Measurements from ENCODE around the gene UBA3.

Gene UBA3

DNA sequence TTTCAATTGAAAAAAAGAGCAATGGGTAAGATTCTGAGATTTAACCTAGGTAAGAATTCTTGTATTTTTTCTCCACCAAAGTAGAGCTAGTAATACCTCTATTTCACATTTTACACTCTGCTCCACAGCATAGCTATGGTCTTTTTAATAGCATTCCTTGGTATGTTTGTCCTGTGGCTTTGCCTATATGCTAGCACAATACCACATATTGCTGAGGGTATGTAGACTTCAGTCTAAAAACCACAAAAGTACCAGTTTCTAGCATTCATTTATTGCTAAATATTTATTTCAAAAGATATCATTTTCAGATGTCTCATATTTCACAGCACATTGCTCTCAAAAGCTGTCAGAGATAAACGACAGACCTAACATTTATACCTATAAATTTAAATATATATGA is 48.5 kb downstream of the UBA3 start:
- H3K4me3 ChIP-seq (ENCODE audit: low read length): no peak overlapping the region
- no peak for DNase-seq (ENCODE audit: low read depth)
- TF ChIP-seq, protein P1, sequence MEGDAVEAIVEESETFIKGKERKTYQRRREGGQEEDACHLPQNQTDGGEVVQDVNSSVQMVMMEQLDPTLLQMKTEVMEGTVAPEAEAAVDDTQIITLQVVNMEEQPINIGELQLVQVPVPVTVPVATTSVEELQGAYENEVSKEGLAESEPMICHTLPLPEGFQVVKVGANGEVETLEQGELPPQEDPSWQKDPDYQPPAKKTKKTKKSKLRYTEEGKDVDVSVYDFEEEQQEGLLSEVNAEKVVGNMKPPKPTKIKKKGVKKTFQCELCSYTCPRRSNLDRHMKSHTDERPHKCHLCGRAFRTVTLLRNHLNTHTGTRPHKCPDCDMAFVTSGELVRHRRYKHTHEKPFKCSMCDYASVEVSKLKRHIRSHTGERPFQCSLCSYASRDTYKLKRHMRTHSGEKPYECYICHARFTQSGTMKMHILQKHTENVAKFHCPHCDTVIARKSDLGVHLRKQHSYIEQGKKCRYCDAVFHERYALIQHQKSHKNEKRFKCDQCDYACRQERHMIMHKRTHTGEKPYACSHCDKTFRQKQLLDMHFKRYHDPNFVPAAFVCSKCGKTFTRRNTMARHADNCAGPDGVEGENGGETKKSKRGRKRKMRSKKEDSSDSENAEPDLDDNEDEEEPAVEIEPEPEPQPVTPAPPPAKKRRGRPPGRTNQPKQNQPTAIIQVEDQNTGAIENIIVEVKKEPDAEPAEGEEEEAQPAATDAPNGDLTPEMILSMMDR (conservative IDR thresholded peaks at IDR 0.05; ENCODE audit: low read depth, low read length): no peak

DNA sequence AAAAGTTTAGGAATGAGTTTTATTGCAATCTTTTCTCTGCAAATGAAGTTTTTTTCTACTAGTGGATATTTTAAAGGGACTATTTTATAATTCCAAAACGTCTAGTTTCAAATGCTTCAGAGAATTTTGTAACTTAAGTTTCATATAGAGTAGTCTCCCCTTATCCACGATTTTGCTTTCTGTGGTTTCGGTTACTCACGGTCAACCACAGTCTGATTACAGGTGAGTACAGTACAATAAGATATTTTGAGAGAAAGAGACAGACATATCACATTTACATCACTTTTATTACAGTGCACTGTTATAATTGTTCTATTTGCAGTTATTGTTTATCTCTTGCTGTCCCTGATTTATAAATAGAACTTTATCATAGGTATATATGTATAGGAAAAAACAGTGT is 59.3 kb downstream of the UBA3 start:
- DNase-seq (ENCODE audit: low read depth): no peak
- no peak overlapping the region for H3K4me3 ChIP-seq (ENCODE audit: low read length)
- TF ChIP-seq, protein P1 (conservative IDR thresholded peaks at IDR 0.05; ENCODE audit: low read depth, low read length): no peak

DNA sequence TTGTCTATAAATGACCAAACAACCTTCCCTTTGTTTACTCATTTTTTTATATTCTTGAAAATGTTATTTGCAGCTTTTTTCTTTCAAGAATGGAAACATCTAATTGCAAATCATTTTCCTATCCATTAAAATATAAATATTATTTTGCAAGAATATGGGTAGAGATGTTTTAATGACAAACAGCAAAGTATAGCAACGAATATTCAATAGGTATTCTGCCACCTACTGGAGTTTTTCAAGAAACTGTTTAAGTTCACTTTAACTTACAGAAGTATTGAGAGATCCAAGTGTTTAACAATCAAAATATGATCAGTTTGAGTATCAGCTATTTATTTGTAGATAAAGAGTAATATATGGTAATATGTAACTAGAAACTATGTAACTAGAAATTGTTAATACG is 59.7 kb downstream of the UBA3 start:
- H3K4me3 ChIP-seq (ENCODE audit: low read length): no peak overlapping the region
- DNase-seq (ENCODE audit: low read depth): no peak
- TF ChIP-seq, protein P1 (conservative IDR thresholded peaks at IDR 0.05; ENCODE audit: low read depth, low read length): peak; percentile 33

DNA sequence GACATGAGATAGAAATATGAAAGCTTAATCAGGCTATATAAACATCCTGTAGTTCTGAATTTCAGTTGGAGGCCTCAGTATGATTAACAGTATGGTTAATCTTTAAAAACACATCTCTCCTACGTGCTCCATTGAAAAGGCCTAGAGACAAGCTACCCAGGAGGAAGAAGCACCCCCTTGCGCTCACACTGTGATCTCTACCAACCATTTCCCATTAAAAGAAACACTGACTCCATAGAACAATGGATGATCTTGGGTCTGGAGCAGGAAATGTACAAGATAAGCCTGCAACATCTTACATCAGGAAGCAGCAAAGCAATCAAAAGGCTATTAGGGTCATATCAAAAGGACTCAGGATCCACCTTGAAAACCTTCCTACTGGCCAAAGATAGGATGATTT is 63.3 kb downstream of the UBA3 start:
- H3K4me3 ChIP-seq (ENCODE audit: low read length): no peak overlapping the region
- DNase-seq (ENCODE audit: low read depth): no peak

DNA sequence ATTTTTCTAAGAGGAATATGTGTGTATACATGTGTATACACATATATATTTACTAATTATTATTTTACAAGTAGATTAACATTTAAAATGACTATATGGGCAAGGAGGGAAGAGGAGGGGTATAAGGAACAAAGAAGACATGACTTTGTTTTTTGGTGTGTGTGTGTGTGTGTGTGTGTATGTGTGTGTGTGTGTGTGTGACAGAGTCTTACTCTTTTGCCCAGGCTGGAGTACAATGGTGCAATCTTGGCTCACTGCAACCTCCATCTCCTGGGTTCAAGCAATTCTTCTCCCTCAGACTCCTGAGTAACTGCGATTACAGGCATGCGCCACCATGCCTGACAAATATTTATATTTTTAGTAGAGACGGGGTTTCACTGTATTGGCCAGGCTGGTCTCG is 64.1 kb downstream of the UBA3 start:
- TF ChIP-seq, protein P1 (conservative IDR thresholded peaks at IDR 0.05; ENCODE audit: low read depth, low read length): no peak
- no peak for DNase-seq (ENCODE audit: low read depth)
- H3K4me3 ChIP-seq (ENCODE audit: low read length): no peak overlapping the region

More for the DNA sequence above, 63.3 kb downstream of the UBA3 start:
- TF ChIP-seq, protein P1 (conservative IDR thresholded peaks at IDR 0.05; ENCODE audit: low read depth, low read length): no peak

DNA sequence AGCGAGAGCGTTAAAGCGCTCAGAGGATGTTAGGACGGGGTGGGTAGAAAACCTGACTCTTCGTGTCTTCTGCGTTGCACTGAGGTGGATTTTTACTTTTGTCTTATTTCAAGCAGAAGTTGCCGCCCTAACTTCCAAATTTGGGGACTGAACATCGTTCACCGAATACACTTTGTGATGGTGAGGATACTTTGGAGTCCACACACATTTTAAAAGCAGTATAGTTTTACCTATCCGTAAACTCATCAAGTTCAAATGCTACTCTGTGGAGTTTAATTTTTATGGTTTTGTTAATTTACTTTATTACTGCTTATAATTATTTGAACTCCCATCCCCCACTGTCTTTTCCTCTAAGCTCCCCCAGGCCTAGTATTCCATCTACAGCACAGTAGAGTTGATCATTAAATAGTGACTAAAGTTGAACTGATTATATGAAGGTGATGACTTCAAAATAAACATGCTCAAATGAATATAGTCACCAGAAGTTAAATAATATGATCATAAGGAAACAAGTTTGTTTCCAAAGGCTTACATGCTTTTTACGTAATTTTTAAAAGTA is 66.1 kb downstream of the UBA3 start:
- DNase-seq (ENCODE audit: low read depth): no peak
- TF ChIP-seq, protein P1 (conservative IDR thresholded peaks at IDR 0.05; ENCODE audit: low read depth, low read length): no peak
- peak overlapping the region; percentile 72 for H3K4me3 ChIP-seq (ENCODE audit: low read length)

DNA sequence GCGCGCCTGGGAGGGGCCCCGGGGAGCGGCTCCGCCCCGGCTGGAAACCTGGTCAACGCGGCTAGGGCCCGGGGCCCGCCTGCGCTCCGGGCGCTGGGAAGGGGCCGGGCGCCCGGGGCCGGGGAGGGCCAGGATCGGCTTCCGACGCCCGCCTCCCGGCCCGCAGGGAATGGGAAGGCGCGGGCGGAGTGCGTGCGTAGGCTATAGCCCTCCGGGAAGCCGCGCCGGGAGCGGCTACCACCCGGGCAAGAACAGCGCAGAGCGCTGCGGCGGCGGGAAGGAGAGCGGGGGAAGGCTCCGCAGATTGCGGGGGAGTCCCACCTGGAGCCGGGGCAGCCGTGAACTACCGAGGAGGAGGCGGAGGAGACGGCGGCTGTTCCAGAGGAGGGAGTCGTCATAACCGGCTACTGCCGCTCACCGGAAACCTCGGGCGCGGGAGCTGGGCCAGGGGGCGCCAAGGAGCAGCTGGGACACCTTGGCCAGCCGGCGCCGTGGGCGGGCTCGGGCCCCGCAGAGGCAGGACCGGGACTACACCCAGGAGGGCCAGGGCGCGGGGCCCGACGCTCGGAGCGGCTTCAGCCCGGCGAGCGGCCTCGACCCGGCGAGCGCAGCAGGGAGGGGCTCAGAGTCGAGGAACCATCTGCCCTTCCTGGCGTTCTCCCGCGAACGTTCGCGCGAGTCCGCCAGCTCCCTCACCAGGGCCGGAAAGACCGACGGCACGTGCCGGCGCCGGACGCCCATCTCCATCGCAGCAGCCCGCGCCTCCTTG is 66.7 kb downstream of the UBA3 start, which contains the start of gene EOGT:
TSS of gene EOGT (minus strand) at position 432 of the 769 bp plus-strand sequence. CDS start 3,838 bp downstream, outside the sequence.
- peak; percentile 37 for DNase-seq (ENCODE audit: low read depth)
- TF ChIP-seq, protein P1 (conservative IDR thresholded peaks at IDR 0.05; ENCODE audit: low read depth, low read length): peak; percentile 63
- peak within 1 kb of the TSS; percentile 72 for H3K4me3 ChIP-seq (ENCODE audit: low read length)

Measured in retinal pigment epithelial cell (primary cell).